ENCODE measurements around the gene SPATA46.

DNA sequence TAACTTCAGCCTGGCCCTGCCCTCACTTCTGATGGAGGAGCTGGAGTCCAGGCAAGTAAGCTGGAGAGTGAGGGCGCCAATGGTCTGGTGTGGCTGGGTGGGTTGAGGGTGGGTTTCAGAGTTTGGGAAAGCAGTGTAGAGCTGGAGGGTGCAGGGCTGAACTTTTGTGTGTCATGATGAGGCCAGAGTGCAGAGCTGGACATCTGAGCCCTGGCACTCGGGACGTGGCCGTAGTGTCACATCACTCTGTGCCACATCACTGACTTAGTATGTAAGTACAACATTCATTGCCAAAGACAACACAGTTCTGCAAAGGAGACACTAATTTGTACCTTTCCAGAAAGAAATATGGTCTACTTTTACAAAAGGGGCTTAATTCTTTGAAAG lies 15.8 kb downstream of the SPATA46 start:
- TF ChIP-seq CTCF (IDR thresholded peaks at IDR 0.05) (no peak), POLR2A (IDR thresholded peaks at IDR 0.05) (no peak)
